Loucy (cell line): ENCODE results near the gene CLEC6A.
A peak's percentile ranks its signal among the peaks of the same experiment; 100 is the strongest.
"Not testable (repeated sequence)": the region's sequence is repeated elsewhere in the genome, so short reads cannot be mapped to it uniquely, and the experiment has no call there.

ENCODE experiments used
- H2AFZ ChIP-seq: fragments of 200-600 bp; sonication (generic); 2 replicates; pipeline ENCODE4 v1.6.0; 2016; ENCODE audit warnings: antibody characterized with exemption, mild to moderate bottlenecking, low read length, moderate library complexity
- H3F3A ChIP-seq: fragments of 200-600 bp; 2 replicates; pipeline ENCODE4 v1.6.0; 2016; ENCODE audit warnings: antibody characterized with exemption, low read depth, mild to moderate bottlenecking
- H3K27me3 ChIP-seq: fragments of 200-600 bp; sonication (generic); 2 replicates; pipeline ENCODE4 v1.6.1; 2014; ENCODE audit warnings: low read length, mild to moderate bottlenecking; ENCODE audit not compliant: insufficient read depth, poor library complexity, severe bottlenecking
- H3K36me3 ChIP-seq: fragments of 200-600 bp; sonication (generic); 2 replicates; pipeline ENCODE4 v1.6.1; 2016; ENCODE audit warnings: low read length; ENCODE audit not compliant: insufficient read depth
- H3K4me1 ChIP-seq: fragments of 200-600 bp; sonication (generic); 2 replicates; pipeline ENCODE4 v1.5.1; 2014; ENCODE audit warnings: low read length, mild to moderate bottlenecking; ENCODE audit not compliant: insufficient read depth, poor library complexity, severe bottlenecking
- H3K4me2 ChIP-seq: fragments of 200-600 bp; sonication (generic); 2 replicates; pipeline ENCODE4 v1.6.0; 2014; ENCODE audit warnings: antibody characterized with exemption, low read length, low read depth, mild to moderate bottlenecking; ENCODE audit not compliant: poor library complexity, severe bottlenecking
- H3K4me3 ChIP-seq: fragments of 200-600 bp; sonication (generic); 2 replicates; pipeline ENCODE4 v1.5.1; 2014; ENCODE audit warnings: low read length, mild to moderate bottlenecking, mixed read lengths; ENCODE audit not compliant: poor library complexity, severe bottlenecking
- H3K79me2 ChIP-seq: fragments of 200-600 bp; sonication (generic); 2 replicates; pipeline ENCODE4 v1.6.1; 2014; ENCODE audit warnings: low read length; ENCODE audit not compliant: insufficient read depth
- H3K9ac ChIP-seq: fragments of 200-600 bp; sonication (generic); 2 replicates; pipeline ENCODE4 v1.6.0; 2014; ENCODE audit warnings: mild to moderate bottlenecking, low read depth, low read length, moderate library complexity; ENCODE audit not compliant: poor library complexity, severe bottlenecking
- H3K9me2 ChIP-seq: fragments of 200-600 bp; sonication (generic); replicated peaks from 2 replicates; pipeline ENCODE4 v1.6.1; 2016; ENCODE audit warnings: low read depth, low read length, mixed read lengths
- H3K9me3 ChIP-seq: fragments of 200-600 bp; sonication (generic); 2 replicates; pipeline ENCODE4 v1.6.1; 2014; ENCODE audit warnings: mild to moderate bottlenecking, antibody characterized with exemption, low read length, low read depth; ENCODE audit not compliant: insufficient read depth
- H4K20me1 ChIP-seq: fragments of 200-600 bp; sonication (generic); 2 replicates; pipeline ENCODE4 v1.6.0; 2014; ENCODE audit warnings: antibody characterized with exemption, low read length, mild to moderate bottlenecking; ENCODE audit not compliant: insufficient read depth, poor library complexity, severe bottlenecking
- EZH2phosphoT487 ChIP-seq: fragments of 200-600 bp; IDR thresholded peaks from 2 replicates; pipeline ENCODE4 v1.6.1; 2018; ENCODE audit warnings: antibody characterized with exemption, mild to moderate bottlenecking, moderate library complexity, borderline replicate concordance
- TF ChIP-seq, protein P1 (sequence below): fragments of 200-600 bp; sonication (generic); conservative IDR thresholded peaks from 2 replicates; pipeline ENCODE4 v1.5.1; 2014; ENCODE audit warnings: mild to moderate bottlenecking, antibody characterized with exemption, low read length

Gene CLEC6A

DNA sequence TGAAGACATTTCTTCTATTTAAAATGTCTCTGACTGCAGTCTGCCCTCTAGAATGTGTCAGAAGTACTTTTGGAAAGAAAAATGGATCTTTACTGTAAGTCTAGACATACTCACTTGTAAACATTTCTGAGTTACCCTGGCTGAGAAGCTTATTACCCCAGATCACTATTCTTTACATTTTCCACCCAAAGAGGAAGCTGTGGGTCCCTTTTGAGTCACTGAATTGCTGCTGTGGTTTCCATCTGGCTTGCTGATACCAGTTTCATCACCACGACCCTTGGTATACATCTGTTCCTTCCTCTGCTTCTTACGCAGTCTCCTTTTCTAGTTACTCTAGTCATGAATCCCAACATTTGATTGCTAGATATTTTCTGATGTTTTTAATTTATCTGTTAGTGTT, 37.3 kb downstream of the CLEC6A start:
- TF ChIP-seq, protein P1, sequence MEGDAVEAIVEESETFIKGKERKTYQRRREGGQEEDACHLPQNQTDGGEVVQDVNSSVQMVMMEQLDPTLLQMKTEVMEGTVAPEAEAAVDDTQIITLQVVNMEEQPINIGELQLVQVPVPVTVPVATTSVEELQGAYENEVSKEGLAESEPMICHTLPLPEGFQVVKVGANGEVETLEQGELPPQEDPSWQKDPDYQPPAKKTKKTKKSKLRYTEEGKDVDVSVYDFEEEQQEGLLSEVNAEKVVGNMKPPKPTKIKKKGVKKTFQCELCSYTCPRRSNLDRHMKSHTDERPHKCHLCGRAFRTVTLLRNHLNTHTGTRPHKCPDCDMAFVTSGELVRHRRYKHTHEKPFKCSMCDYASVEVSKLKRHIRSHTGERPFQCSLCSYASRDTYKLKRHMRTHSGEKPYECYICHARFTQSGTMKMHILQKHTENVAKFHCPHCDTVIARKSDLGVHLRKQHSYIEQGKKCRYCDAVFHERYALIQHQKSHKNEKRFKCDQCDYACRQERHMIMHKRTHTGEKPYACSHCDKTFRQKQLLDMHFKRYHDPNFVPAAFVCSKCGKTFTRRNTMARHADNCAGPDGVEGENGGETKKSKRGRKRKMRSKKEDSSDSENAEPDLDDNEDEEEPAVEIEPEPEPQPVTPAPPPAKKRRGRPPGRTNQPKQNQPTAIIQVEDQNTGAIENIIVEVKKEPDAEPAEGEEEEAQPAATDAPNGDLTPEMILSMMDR = no peak
- no peak for TF ChIP-seq EZH2phosphoT487
- H4K20me1 ChIP-seq = no peaks in the 10 kb centered on the region
- no peaks in the 10 kb centered on the region for H3K27me3 ChIP-seq
- no peaks in the 10 kb centered on the region for H3K36me3 ChIP-seq
- H3K9ac ChIP-seq = no peak overlapping the region
- no peaks in the 10 kb centered on the region for H3F3A ChIP-seq
- H2AFZ ChIP-seq = no peak overlapping the region
- H3K4me2 ChIP-seq = peak overlapping the region; percentile 46
- no peaks in the 10 kb centered on the region; the same call in 1 of the 2 replicates for H3K9me3 ChIP-seq
- H3K9me2 ChIP-seq = no peaks in the 10 kb centered on the region
- H3K79me2 ChIP-seq = no peaks in the 10 kb centered on the region
- H3K4me1 ChIP-seq = peaks cover 18% of the 10 kb centered on the region
- peak overlapping the region; percentile 11 for H3K4me3 ChIP-seq

DNA sequence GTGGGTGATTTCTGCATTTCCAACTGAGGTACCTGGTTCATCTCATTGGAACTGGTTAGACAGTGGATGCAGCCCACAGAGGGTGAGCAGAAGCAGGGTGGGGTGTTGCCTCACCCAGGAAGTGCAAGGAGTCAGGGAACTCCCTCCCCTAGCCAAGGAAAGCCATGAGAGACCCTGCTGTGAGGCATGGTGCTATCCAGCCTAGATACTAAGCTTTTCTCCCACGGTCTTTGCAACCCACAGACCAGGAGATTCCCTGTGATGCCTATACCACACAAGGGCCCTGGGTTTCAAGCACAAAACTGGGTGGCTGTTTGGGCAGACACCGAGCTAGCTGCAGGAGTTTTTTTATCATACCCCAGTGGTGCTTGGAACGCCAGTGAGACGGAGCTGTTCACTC, 39.9 kb downstream of the CLEC6A start:
- H3K9me2 ChIP-seq = not testable (repeated sequence)
- peaks cover 32% of the 10 kb centered on the region for H3K4me1 ChIP-seq

GRCh38 chr12:8496074-8496473, 40.3 kb downstream of the CLEC6A start:
- not testable (repeated sequence) for H2AFZ ChIP-seq, H3K9me3 ChIP-seq, H3K9me2 ChIP-seq, H3K79me2 ChIP-seq, H3F3A ChIP-seq, H3K4me2 ChIP-seq, H3K36me3 ChIP-seq, H3K9ac ChIP-seq, H3K4me3 ChIP-seq, H3K27me3 ChIP-seq, H4K20me1 ChIP-seq
- H3K4me1 ChIP-seq = peaks cover 36% of the 10 kb centered on the region

More for the DNA sequence above, 39.9 kb downstream of the CLEC6A start:
- H3K36me3 ChIP-seq, H3F3A ChIP-seq, H3K79me2 ChIP-seq, H2AFZ ChIP-seq, H3K9ac ChIP-seq, H3K27me3 ChIP-seq, H4K20me1 ChIP-seq, H3K4me3 ChIP-seq, H3K4me2 ChIP-seq, H3K9me3 ChIP-seq: not testable (repeated sequence)

DNA sequence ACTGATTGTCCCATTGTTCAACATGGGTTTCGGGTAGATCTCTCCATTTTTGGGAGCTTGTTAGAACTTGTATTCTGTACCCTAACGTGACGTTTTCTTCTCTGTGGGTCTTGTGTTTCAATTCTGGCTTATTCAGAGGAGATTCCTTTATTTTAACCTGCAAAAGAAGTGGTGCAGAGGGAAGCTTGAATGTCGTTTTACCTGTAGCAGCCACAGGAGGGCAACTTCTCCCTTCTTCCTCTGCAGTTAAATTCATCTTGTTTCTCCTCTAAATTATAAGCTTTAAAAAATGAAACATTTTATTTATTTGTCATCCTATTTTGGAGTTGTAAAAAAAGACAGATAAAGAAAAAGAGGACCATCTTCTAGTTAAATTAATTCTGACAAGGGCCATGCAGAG, 43.9 kb downstream of the CLEC6A start:
- H3K27me3 ChIP-seq = no peaks in the 10 kb centered on the region
- no peak overlapping the region for H3K9ac ChIP-seq
- no peaks in the 10 kb centered on the region for H3K79me2 ChIP-seq
- H3K4me2 ChIP-seq = no peak overlapping the region
- peaks cover 5% of the 10 kb centered on the region; the same call in 1 of the 2 replicates for H3F3A ChIP-seq
- H3K9me3 ChIP-seq = no peaks in the 10 kb centered on the region
- H3K4me3 ChIP-seq = no peak overlapping the region
- peaks cover 39% of the 10 kb centered on the region for H3K4me1 ChIP-seq
- peak overlapping the region; percentile 31; the same call in 1 of the 2 replicates for H2AFZ ChIP-seq
- TF ChIP-seq, protein P1 = peak; percentile 76
- no peak for TF ChIP-seq EZH2phosphoT487
- no peaks in the 10 kb centered on the region for H3K36me3 ChIP-seq
- H4K20me1 ChIP-seq = no peaks in the 10 kb centered on the region
- no peaks in the 10 kb centered on the region for H3K9me2 ChIP-seq
